Neural crest cell (in vitro differentiated cells): ENCODE results near the gene ZC3H8. TPM values are rescaled to one million over a fixed set of nuclear protein-coding genes. Genes with fewer than 3 reads are reported as not detected.

Source experiments
- DNase-seq: peaks from one replicate; pipeline ENCODE4 v3.0.0; 2021; ENCODE audit warnings: low read depth, mixed read lengths, low spot score
- H3K27ac Mint-ChIP-seq: one replicate; pipeline ENCODE4 v1.8.0; 2021; ENCODE audit warnings: mild to moderate bottlenecking, mixed read lengths; ENCODE audit not compliant: unreplicated experiment
- H3K27me3 Mint-ChIP-seq: 2 replicates; pipeline ENCODE4 v1.8.0; 2021; ENCODE audit warnings: low read depth, mild to moderate bottlenecking, mixed read lengths
- H3K36me3 Mint-ChIP-seq: 2 replicates; pipeline ENCODE4 v1.8.0; 2021; ENCODE audit warnings: low read depth, mild to moderate bottlenecking, mixed read lengths
- H3K4me1 Mint-ChIP-seq: 2 replicates; pipeline ENCODE4 v1.8.0; 2021; ENCODE audit warnings: mixed read lengths
- H3K4me3 Mint-ChIP-seq: one replicate; pipeline ENCODE4 v1.8.0; 2021; ENCODE audit warnings: mild to moderate bottlenecking, mixed read lengths
- H3K9me3 Mint-ChIP-seq: 2 replicates; pipeline ENCODE4 v1.8.0; 2021; ENCODE audit warnings: mixed read lengths
- total RNA-seq: library from RNA; stranded (reverse); gene quantifications from 2 replicates; pipeline ENCODE4 v1.2.1, GENCODE V29; 2021
- TF ChIP-seq, protein P1 (sequence below): fragments of 200-600 bp; sonication (generic); conservative IDR thresholded peaks from 2 replicates; pipeline ENCODE4 v1.5.0; 2021; ENCODE audit warnings: antibody characterized with exemption, mild to moderate bottlenecking

ZC3H8 gene
- total RNA-seq, 1 donor from 2014 or later, result 19.4 TPM

DNA sequence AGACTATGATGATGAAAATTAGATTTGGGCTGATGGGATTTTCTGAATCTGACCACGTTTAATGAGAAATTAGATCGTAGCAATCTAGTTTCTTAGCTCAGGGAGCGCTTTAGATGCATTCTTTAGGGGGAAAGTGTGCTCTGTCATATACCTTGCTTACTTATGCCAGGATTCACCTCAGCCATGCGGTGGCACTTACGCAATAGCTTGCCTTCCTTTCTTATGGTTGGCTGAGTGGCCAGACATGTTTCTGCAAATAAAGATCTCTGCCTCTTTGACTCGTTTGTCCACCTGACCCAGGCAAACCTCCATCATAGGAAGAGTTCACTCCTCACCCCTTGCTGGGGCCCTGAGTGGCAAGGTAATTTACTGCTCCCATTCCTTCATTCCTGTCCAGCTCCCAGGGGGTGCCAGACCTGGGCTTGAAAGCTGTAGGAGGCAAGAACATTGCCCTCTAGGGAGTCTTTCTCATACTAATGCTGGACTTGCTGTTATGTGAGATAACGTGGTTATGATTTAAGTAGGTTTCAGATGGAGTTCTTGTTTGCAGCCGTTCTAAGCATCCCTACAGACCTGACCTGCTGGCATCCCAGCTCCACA, 59.6 kb downstream of the ZC3H8 start:
- H3K27ac Mint-ChIP-seq, result no peak overlapping the region
- H3K9me3 Mint-ChIP-seq, result peaks cover 4% of the 10 kb centered on the region
- H3K36me3 Mint-ChIP-seq, result peaks cover 13% of the 10 kb centered on the region
- TF ChIP-seq, protein P1, sequence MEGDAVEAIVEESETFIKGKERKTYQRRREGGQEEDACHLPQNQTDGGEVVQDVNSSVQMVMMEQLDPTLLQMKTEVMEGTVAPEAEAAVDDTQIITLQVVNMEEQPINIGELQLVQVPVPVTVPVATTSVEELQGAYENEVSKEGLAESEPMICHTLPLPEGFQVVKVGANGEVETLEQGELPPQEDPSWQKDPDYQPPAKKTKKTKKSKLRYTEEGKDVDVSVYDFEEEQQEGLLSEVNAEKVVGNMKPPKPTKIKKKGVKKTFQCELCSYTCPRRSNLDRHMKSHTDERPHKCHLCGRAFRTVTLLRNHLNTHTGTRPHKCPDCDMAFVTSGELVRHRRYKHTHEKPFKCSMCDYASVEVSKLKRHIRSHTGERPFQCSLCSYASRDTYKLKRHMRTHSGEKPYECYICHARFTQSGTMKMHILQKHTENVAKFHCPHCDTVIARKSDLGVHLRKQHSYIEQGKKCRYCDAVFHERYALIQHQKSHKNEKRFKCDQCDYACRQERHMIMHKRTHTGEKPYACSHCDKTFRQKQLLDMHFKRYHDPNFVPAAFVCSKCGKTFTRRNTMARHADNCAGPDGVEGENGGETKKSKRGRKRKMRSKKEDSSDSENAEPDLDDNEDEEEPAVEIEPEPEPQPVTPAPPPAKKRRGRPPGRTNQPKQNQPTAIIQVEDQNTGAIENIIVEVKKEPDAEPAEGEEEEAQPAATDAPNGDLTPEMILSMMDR, result no peak
- H3K4me3 Mint-ChIP-seq, result no peak overlapping the region
- no peak for DNase-seq
- no peaks in the 10 kb centered on the region for H3K27me3 Mint-ChIP-seq
- H3K4me1 Mint-ChIP-seq, result no peaks in the 10 kb centered on the region

DNA sequence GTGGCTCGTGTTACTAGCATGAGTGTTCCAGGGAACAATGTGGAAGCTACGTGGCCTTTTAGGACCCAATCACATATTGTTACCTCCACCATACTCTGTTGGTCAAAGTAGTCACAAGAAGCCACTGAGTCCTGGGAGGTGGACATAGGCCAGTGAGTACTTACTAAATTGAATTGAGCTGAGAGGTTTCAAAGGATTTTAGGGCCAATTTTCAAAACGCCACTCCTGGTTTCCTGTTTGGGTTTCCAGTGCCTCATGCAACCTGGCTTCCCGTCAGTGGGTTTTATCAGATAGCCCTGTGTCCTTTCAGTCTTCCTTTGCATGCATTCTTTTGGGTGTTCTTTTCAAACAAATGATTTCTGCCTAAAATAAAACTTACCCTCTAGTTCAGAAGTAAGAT, 60.4 kb downstream of the ZC3H8 start:
- H3K9me3 Mint-ChIP-seq, result peaks cover 4% of the 10 kb centered on the region
- DNase-seq, result no peak
- TF ChIP-seq, protein P1, result no peak
- H3K4me3 Mint-ChIP-seq, result no peak overlapping the region
- H3K4me1 Mint-ChIP-seq, result no peaks in the 10 kb centered on the region
- H3K27me3 Mint-ChIP-seq, result no peaks in the 10 kb centered on the region
- H3K36me3 Mint-ChIP-seq, result peaks cover 17% of the 10 kb centered on the region
- no peak overlapping the region for H3K27ac Mint-ChIP-seq

DNA sequence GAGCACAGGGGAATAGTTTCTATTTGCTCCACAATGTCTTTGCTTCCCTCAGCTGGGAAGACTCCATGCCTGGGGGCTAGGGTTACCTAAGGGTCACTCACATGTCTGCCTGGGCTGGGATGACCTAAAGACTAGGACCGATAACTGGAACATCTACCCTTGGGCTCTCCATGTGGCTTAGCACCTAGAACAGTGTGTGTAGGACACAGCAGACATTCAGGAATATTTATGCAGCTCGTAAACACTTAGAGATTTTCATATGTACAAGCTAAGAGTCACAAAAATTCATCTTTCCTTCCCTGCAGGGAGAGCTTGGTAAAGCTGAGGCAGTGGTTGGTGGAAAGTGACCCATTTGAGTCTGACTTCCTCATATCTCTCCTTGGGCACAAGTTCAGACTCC, 60.8 kb downstream of the ZC3H8 start:
- Mint-ChIP-seq H3K4me1 (no peaks in the 10 kb centered on the region), H3K27me3 (no peaks in the 10 kb centered on the region), H3K27ac (no peak overlapping the region), H3K4me3 (no peak overlapping the region), H3K9me3 (peaks cover 4% of the 10 kb centered on the region), H3K36me3 (peaks cover 17% of the 10 kb centered on the region)
- DNase-seq, result no peak
- TF ChIP-seq, protein P1, result no peak

DNA sequence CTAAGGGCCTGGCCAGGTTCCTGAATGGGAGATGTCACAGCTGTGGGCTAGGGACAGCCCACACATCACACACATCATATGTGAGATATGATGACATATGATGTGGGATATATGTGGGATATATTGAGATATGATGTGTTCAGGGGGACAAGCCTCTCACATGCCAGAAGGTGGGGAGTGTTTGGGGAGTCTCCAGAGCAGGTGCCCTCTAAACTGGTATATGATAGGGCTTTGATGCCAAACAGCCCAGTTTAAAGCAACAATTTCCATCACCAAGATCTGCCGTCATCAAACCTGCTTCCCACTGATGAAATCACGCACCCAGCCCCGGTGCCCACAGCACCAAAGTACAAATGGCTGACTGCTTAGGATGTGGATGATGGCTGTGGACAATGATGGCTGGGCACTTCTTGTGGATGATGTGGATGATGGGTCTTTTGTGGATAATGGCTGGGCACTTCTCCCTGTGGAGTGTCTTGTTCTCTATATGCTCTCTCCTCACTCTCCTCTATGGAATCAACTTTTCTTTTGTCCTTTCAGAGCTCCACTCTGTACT, 65.8 kb downstream of the ZC3H8 start:
- peaks cover 4% of the 10 kb centered on the region for H3K9me3 Mint-ChIP-seq
- H3K4me1 Mint-ChIP-seq, result no peaks in the 10 kb centered on the region
- H3K27me3 Mint-ChIP-seq, result no peaks in the 10 kb centered on the region
- peaks cover 25% of the 10 kb centered on the region for H3K36me3 Mint-ChIP-seq
- no peak for DNase-seq
- H3K4me3 Mint-ChIP-seq, result no peak overlapping the region
- no peak overlapping the region for H3K27ac Mint-ChIP-seq
- TF ChIP-seq, protein P1, result no peak

DNA sequence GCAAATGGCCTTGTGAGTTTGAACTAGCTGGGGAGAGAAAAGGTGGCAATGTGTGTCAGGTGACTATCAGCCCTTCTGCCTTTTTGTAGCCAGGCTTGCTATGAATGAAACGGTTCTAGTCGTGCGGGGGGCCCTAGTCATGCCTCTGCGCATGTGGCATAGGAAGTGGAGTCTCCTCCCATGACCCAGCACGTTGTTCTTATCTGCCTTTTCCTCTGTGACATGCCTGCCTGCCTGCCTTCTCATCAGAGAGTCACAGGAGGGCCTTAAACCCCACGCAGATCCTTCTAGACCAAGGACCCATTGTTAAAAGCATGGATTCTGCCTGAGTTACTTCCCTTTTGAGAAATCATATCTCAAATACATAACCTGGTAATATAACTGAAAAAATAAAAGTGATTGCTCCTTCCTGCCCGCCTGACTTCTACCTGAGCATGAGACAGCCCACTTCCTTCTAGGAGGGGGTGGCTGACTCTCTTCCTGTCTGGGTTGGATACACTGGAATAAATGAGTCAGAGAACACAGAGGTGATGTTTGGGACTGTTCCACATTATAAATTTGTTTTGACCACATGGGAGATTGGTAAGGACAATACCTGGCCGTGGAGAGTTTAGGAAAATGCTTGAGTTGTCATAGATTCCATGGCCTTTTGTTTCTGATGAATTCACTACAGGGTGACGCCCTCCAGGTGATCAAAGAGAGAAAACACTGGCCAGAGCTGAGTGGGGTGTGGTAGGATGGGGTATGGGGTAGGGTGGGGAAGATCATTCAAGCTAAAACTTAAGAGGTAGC, 66.8 kb downstream of the ZC3H8 start:
- Mint-ChIP-seq H3K36me3 (peaks cover 25% of the 10 kb centered on the region), H3K9me3 (peaks cover 4% of the 10 kb centered on the region), H3K4me3 (no peak overlapping the region), H3K4me1 (no peaks in the 10 kb centered on the region), H3K27me3 (no peaks in the 10 kb centered on the region), H3K27ac (no peak overlapping the region)
- TF ChIP-seq, protein P1, result no peak
- no peak for DNase-seq
